ENCODE data around the gene CKAP2L. TPM values are rescaled to one million over a fixed set of nuclear protein-coding genes. Genes with fewer than 3 reads are reported as not detected.

Gene CKAP2L
- total RNA-seq (2011; cell fraction: chromatin; rRNA removed; ENCODE audit: low replicate concordance): 12.0 and 31.2 TPM in 2 replicates
- 9.5 and 10.3 TPM in 2 replicates for total RNA-seq (2011; cell fraction: nucleolus; rRNA removed)
- total RNA-seq (2011; cell fraction: nucleoplasm; rRNA removed): 20.5 and 28.5 TPM in 2 replicates
- total RNA-seq (2014; rRNA removed): 10.4 and 12.3 TPM in 2 replicates
- 14.2 and 16.9 TPM in 2 replicates for total RNA-seq (2014; rRNA removed; fragmentation: Illumina TruSeq; extraction: Trizol)
- total RNA-seq (2015; rRNA removed; fragmentation: Illumina TruSeq; extraction: Trizol): 11.5 and 12.1 TPM in 2 replicates
- 17.6 and 18.6 TPM in 2 replicates for total RNA-seq (2021)
- 15.8 and 18.5 TPM in 2 replicates for polyA plus RNA-seq (2011; rRNA removed)
- polyA plus RNA-seq (2011; cell fraction: cytosol; rRNA removed): 2.9 and 6.0 TPM in 2 replicates
- 7.2 and 9.8 TPM in 2 replicates for polyA plus RNA-seq (2011; cell fraction: nucleus; rRNA removed)
- polyA plus RNA-seq (2012): 12.2 and 19.9 TPM in 2 replicates
- polyA plus RNA-seq (2014; fragmentation: Illumina TruSeq; extraction: Trizol): 20.3 and 21.9 TPM in 2 replicates
- 10 to 100 TPM; 14.1 to 14.9 TPM for polyA plus RNA-seq (2014; fragmentation: Nextera tagmentation; extraction: Ambion mirVana)
- 10.9 and 13.2 TPM in 2 replicates for polyA plus RNA-seq (2014; rRNA removed)
- polyA minus RNA-seq (2011; rRNA and poly(A)+ RNA removed): 21.9 and 31.4 TPM in 2 replicates
- polyA minus RNA-seq (2011; cell fraction: cytosol; rRNA and poly(A)+ RNA removed): 4.9 and 6.4 TPM in 2 replicates
- 12.3 and 21.2 TPM in 2 replicates for polyA minus RNA-seq (2011; cell fraction: nucleus; rRNA and poly(A)+ RNA removed)
- percentile 82 among the genes with signal in this experiment for Bru-seq, nascent RNA
- BruChase-seq, experiment 1, labeled RNA remaining after a 2-hour chase: percentile 84 among the genes with signal in this experiment
- percentile 84 among the genes with signal in this experiment for BruChase-seq, experiment 2, labeled RNA remaining after a 6-hour chase
- long read RNA-seq, experiment 1, full-length matches to known transcripts: 6 of 32 reads
- long read RNA-seq, experiment 1, partial matches to known transcripts: 17 of 32 reads
- long read RNA-seq, experiment 1, other reads (novel, unspliced or antisense): 9 of 32 reads
- long read RNA-seq, experiment 2, full-length matches to known transcripts: 2 of 16 reads
- long read RNA-seq, experiment 2, partial matches to known transcripts: 5 of 16 reads
- long read RNA-seq, experiment 2, other reads (novel, unspliced or antisense): 9 of 16 reads
- long read RNA-seq, experiment 3, partial matches to known transcripts: 26 of 29 reads
- long read RNA-seq, experiment 3, other reads (novel, unspliced or antisense): 3 of 29 reads

GRCh38 chr2:112764071-112765044 is at the start of gene CKAP2L:
Gene CKAP2L, minus strand, starts transcription at chr2:112764609. Its CDS starts 11 bp downstream, at chr2:112764598.
- Histone ChIP-seq H2AFZ (ENCODE audit: low read depth, low read length) (peak within 1 kb of the TSS; percentile 96), H4K20me1 (replicated peaks; ENCODE audit: control insufficient read depth, insufficient read depth, low read length) (no peaks in the 10 kb centered on the region), H3K9me3 (replicated peaks; ENCODE audit: control insufficient read depth, insufficient read depth, low read depth, low read length) (no peaks in the 10 kb centered on the region), H3K4me1 (replicated peaks in 1 of 2; ENCODE audit: control insufficient read depth in 2 of 2, insufficient read depth in 2 of 2, low read length in 2 of 2) (peaks cover 10 to 18% of the 10 kb centered on the region in 2 experiments; a peak in 3 of 5 replicates), H3K79me2 (ENCODE audit: control insufficient read depth, insufficient read depth, low read length) (peaks cover 29% of the 10 kb centered on the region), H3K4me3 (peak within 1 kb of the TSS; percentile 88), H3K4me2 (ENCODE audit: insufficient read depth, low read length) (peak within 1 kb of the TSS; percentile 95), H3K9ac (ENCODE audit: insufficient read depth in 1 of 2, low read depth in 2 of 2, low read length in 2 of 2) (peak within 1 kb of the TSS; percentile 95 to 97), H3K9me1 (ENCODE audit: control insufficient read depth, insufficient read depth, low read length) (no peaks in the 10 kb centered on the region), H3K27ac (ENCODE audit: extremely low read depth, low read depth, low read length) (peak within 1 kb of the TSS; percentile 92), H3K27me3 (ENCODE audit: control insufficient read depth in 2 of 2, insufficient read depth in 2 of 2, low read length in 2 of 2) (no peaks in the 10 kb centered on the region), H3K36me3 (ENCODE audit: control insufficient read depth, insufficient read depth, low read length) (peaks cover 29% of the 10 kb centered on the region)
- FAIRE-seq (peak; percentile 90), DNase-seq (ENCODE audit: extremely low read depth in 1 of 4, low spot score in 3 of 4) (peak; percentile 98 to 99 (median 98)), ATAC-seq (peak; percentile 98)
- CTCF ChIA-PET (ENCODE audit: low intra/inter-chr PET ratio): no interaction called here
- under 1% methylated on average over 75 of the region's 79 CpGs for WGBS (ENCODE audit: insufficient coverage, low coverage, missing lambda C conversion rate)
- BruUV-seq (replicated peaks): TSS peak; percentile 54
- in situ Hi-C loops (cut with MboI) (no loop called here), intact Hi-C loops (cut with micrococcal nuclease) (loop anchor here (2.0 kb wide), 1 partner anchor 30 kb away; no protein-coding TSS in a partner anchor)
- POLR2A ChIA-PET: interaction anchor here (0.6 to 2.0 kb wide), 8 partner anchors 10 to 151 kb away, joined by 3 to 6 read pairs (median 4); no protein-coding TSS in a partner anchor
- TF ChIP-seq GATAD2B (IDR thresholded peaks at IDR 0.05; ENCODE audit: borderline replicate concordance): peak; percentile 84
- no peak for TF ChIP-seq TCFL5 (CRISPR knock-in tag; conservative IDR thresholded peaks at IDR 0.05)
- peak; percentile 76 for TF ChIP-seq ZNF511 (CRISPR knock-in tag; IDR thresholded peaks at IDR 0.05)
- no peak for TF ChIP-seq DIDO1 (tag; IDR thresholded peaks at IDR 0.05; ENCODE audit: low read depth)
- TF ChIP-seq ZNF165 (CRISPR knock-in tag; IDR thresholded peaks at IDR 0.05; ENCODE audit: borderline replicate concordance): no peak
- peak; percentile 7; the same call in 1 of the 2 replicates for TF ChIP-seq ZNF263 (CRISPR knock-in tag; IDR thresholded peaks at IDR 0.05; ENCODE audit: borderline replicate concordance)
- TF ChIP-seq ATF3 (IDR thresholded peaks at IDR 0.05): no peak
- TF ChIP-seq ATF3 (CRISPR knock-in tag; conservative IDR thresholded peaks at IDR 0.05): no peak
- peak; percentile 92; the same call in 1 of the 2 replicates for TF ChIP-seq TGIF2 (CRISPR knock-in tag; IDR thresholded peaks at IDR 0.05)
- TF ChIP-seq ZNF639 (CRISPR knock-in tag; conservative IDR thresholded peaks at IDR 0.05 in 1 of 2, IDR thresholded peaks at IDR 0.05 in 1 of 2): peak in 1 of 2 experiments; percentile 50; a peak in 1 of 4 replicates
- TF ChIP-seq NRF1 (conservative IDR thresholded peaks at IDR 0.05 in 1 of 2, IDR thresholded peaks at IDR 0.05 in 1 of 2): peak; percentile 75 to 80
